ENCODE measurements around the gene TPBG. TPM values are rescaled to one million over a fixed set of nuclear protein-coding genes. Genes with fewer than 3 reads are reported as not detected.

The TPBG gene
- total and polyA plus RNA-seq, 2 experiments from 2014 or later: 13.2 to 22.3 TPM

DNA sequence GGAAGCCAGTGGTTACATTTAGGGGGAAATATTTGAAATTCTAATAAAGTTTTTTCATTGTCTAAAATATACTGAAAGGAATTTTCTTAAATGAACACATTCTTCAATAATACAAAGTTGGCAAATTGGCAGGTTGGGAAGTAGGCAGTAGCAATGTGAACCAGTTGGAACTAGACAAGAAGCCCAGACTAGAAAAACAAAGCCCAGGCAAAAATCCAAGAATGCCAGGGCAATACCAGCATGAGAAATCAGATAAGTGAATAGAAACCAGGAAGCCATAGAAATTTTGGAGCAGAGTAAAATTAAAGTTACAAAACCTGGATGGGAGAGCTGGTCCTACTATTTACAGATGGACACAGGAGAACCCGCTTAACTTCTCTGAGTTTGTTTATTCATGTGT, 52.2 kb downstream of the TPBG start:
- Histone ChIP-seq H3K4me3 (no peak overlapping the region), H3K4me1 (ENCODE audit: low read depth) (no peaks in the 10 kb centered on the region), H3K27ac (no peak overlapping the region), H3K36me3 (no peaks in the 10 kb centered on the region), H3K9me3 (ENCODE audit: low read depth) (no peaks in the 10 kb centered on the region), H3K27me3 (no peaks in the 10 kb centered on the region)
- TF ChIP-seq, protein P1, sequence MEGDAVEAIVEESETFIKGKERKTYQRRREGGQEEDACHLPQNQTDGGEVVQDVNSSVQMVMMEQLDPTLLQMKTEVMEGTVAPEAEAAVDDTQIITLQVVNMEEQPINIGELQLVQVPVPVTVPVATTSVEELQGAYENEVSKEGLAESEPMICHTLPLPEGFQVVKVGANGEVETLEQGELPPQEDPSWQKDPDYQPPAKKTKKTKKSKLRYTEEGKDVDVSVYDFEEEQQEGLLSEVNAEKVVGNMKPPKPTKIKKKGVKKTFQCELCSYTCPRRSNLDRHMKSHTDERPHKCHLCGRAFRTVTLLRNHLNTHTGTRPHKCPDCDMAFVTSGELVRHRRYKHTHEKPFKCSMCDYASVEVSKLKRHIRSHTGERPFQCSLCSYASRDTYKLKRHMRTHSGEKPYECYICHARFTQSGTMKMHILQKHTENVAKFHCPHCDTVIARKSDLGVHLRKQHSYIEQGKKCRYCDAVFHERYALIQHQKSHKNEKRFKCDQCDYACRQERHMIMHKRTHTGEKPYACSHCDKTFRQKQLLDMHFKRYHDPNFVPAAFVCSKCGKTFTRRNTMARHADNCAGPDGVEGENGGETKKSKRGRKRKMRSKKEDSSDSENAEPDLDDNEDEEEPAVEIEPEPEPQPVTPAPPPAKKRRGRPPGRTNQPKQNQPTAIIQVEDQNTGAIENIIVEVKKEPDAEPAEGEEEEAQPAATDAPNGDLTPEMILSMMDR (IDR thresholded peaks at IDR 0.05; ENCODE audit: low read depth, low read length): no peak
- DNase-seq (ENCODE audit: low read depth in 1 of 2, low spot score in 1 of 2): no peak

DNA sequence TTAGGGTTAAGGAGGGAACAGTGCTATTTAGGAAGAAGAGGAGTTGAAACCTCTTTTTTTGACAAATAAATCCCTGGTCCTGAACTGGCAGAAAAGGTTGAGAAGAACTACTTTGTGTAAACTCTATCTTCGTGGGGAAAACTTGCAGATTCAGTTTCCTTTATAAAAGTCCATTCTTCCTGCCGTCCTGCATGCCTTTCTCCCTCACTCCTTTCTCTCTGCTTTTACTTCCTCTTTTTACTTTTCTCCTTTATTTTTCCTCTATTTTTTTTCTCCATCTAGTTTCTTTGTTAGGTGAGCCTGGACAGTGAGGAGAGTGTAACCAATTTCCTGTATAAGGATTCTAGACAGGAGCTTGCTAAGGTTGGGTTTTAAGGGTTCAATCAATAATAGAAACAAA, 52.7 kb downstream of the TPBG start:
- Histone ChIP-seq H3K27me3 (no peaks in the 10 kb centered on the region), H3K9me3 (ENCODE audit: low read depth) (no peaks in the 10 kb centered on the region), H3K4me3 (no peak overlapping the region), H3K36me3 (no peaks in the 10 kb centered on the region), H3K4me1 (ENCODE audit: low read depth) (no peaks in the 10 kb centered on the region), H3K27ac (no peak overlapping the region)
- DNase-seq (ENCODE audit: low read depth in 1 of 2, low spot score in 1 of 2): no peak
- TF ChIP-seq, protein P1 (IDR thresholded peaks at IDR 0.05; ENCODE audit: low read depth, low read length): no peak

Other genes starting within 250 kb of the TPBG start
- 19.6 and 20.2 TPM in 2 replicates for gene IBTK, start 116.1 kb upstream of the TPBG start, total RNA-seq
- gene IBTK, start 116.1 kb upstream of the TPBG start, polyA plus RNA-seq: 13.9 and 14.9 TPM in 2 replicates